ENCODE measurements around the gene CD37. TPM values are rescaled to one million over a fixed set of nuclear protein-coding genes. Genes with fewer than 3 reads are reported as not detected.

Gene CD37
- total RNA-seq, 1 donor from 2014 or later: 1,688 TPM

DNA sequence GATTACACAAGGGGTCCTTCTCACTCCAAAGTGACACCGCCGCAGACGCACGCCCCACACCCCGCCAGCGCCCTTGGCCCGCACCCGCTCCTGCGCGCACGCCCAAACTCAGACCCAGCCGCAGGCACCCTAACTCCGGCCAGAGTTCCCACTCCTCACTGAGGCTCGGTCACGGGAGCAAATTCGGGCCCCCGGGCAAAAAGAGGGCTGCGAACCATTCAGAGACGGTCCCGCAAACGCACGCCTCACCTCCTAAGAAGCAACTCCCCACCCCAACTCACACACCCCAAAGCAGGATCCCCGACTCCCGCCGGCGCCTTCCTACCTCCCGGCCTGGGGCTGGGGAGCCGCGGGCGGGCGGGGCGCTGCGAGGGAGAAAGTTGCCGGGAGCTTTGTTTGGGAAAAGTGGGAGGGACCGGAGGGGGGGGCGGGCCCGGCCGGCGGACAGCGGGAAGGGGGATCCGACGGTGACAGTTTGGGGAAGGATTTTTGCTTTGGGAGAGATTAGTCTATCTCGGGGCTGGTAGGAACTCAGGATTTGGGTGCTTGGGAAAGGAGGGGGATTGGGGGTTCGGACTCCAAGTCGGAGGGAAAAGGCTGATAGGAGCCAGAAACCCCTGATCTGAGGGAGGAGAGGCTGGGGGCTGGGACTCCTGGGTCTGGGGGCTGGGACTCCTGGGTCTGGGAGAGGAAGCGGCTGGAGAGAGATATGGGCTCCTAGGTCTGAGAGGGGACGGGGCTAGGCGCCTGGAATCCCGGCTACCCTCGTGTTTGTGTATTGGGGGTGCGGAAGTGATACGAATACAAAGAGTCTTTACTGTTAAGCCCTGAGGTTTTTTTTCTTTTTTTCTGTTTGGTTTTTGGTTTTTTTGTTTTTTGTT is 27.1 kb downstream of the CD37 start, which contains the start of gene TEAD2:
TEAD2 (minus strand) TSS at position 369 of the 881 bp plus-strand sequence. CDS start 2,341 bp downstream, outside the sequence.
- Mint-ChIP-seq H3K9me3 (no peaks in the 10 kb centered on the region), H3K27ac (peak within 1 kb of the TSS; percentile 87), H3K27me3 (no peaks in the 10 kb centered on the region), H3K4me1 (peaks cover 38% of the 10 kb centered on the region), H3K4me3 (no peak within 1 kb of the TSS), H3K36me3 (ENCODE audit: low read depth) (no peaks in the 10 kb centered on the region)
- DNase-seq: peak; percentile 51
- TF ChIP-seq, protein P1, sequence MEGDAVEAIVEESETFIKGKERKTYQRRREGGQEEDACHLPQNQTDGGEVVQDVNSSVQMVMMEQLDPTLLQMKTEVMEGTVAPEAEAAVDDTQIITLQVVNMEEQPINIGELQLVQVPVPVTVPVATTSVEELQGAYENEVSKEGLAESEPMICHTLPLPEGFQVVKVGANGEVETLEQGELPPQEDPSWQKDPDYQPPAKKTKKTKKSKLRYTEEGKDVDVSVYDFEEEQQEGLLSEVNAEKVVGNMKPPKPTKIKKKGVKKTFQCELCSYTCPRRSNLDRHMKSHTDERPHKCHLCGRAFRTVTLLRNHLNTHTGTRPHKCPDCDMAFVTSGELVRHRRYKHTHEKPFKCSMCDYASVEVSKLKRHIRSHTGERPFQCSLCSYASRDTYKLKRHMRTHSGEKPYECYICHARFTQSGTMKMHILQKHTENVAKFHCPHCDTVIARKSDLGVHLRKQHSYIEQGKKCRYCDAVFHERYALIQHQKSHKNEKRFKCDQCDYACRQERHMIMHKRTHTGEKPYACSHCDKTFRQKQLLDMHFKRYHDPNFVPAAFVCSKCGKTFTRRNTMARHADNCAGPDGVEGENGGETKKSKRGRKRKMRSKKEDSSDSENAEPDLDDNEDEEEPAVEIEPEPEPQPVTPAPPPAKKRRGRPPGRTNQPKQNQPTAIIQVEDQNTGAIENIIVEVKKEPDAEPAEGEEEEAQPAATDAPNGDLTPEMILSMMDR (IDR thresholded peaks at IDR 0.05): no peak
- intact Hi-C loops (cut with micrococcal nuclease): loop anchor here (2.0 kb wide), 1 partner anchor 61 kb away; no protein-coding TSS in a partner anchor
- ChIA-PET CTCF (no interaction called here), POLR2A (interaction anchor here (0.6 to 7.0 kb wide), 13 partner anchors 12 to 142 kb away, joined by 3 to 89 read pairs (median 4); partner anchors contain the start of genes CD37 and KASH5)
- ATAC-seq (ENCODE audit: low read depth): no peak

DNA sequence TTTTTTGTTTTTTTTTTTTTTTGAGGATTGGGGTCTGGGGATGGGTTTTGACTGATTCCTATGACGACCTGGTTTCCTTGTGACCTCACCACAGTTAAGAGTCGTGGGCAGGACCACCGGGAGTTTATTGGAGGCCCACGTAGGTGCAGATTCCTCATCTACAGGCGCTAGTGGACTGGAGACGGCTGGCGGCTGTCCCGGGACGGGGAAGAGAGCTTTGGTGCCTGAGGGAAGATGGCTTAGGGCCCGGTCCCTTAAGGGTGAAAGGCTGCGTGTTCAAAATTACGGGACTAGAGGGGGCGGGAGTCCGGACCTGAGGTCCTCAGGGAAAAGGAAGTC is 27.7 kb downstream of the CD37 start:
- intact Hi-C loops (cut with micrococcal nuclease): loop anchor here (1.0 to 2.0 kb wide), 5 partner anchors 23 to 62 kb away; partner anchors contain the start of gene CD37
- CTCF ChIA-PET: no interaction called here
- TF ChIP-seq, protein P1 (IDR thresholded peaks at IDR 0.05): no peak
- POLR2A ChIA-PET: interaction anchor here (0.6 to 7.0 kb wide), 10 partner anchors 12 to 142 kb away, joined by 3 to 73 read pairs (median 4); partner anchors contain the start of genes CD37 and KASH5
- Mint-ChIP-seq H3K27ac (no peak overlapping the region), H3K4me3 (no peak overlapping the region), H3K27me3 (no peaks in the 10 kb centered on the region), H3K36me3 (ENCODE audit: low read depth) (no peaks in the 10 kb centered on the region), H3K9me3 (no peaks in the 10 kb centered on the region), H3K4me1 (peaks cover 34% of the 10 kb centered on the region)
- DNase-seq: no peak
- ATAC-seq (ENCODE audit: low read depth): no peak

- H3K27ac Mint-ChIP-seq: no peak within 1 kb of the TSS
- peak; percentile 85 for ATAC-seq (ENCODE audit: low read depth)
These were observed 28.3 kb downstream of the CD37 start, which contains the start of gene DKKL1 for GRCh38 chr19:49363268-49364082. Gene DKKL1 (plus strand): TSS chr19:49363877. CDS start chr19:49363999, 122 bp downstream.

DNA sequence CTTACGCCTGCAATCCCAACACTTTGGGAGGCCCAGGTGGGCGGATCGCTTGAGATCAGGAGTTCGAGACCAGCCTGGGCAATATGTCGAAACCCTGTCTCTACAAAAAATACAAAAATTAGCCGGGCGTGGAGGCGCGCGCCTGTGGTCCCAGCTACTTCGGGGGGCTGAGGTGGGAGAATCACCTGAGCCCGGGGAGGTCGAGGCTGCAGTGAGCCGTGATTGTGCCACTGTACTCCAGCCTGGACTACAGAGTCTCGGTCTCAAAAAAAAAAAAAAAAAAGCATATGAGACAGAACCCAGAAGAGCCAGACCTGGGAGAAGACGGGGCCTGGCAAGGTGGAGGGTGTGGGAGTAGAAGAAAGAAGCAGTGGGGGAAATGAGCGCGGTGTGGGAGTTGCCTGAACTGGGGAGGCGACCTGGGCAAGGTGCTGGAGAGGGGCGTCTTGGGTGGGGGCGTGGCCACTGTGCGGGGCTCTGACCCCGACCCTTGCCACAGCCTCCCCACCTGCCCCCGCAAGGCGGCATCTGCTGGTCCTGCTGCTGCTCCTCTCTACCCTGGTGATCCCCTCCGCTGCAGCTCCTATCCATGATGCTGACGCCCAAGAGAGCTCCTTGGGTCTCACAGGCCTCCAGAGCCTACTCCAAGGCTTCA is 29.0 kb downstream of the CD37 start:
- POLR2A ChIA-PET: interaction anchor here (0.5 to 1.8 kb wide), 4 partner anchors 11 to 1042 kb away, joined by 4 to 20 read pairs (median 6); no protein-coding TSS in a partner anchor
- CTCF ChIA-PET: no interaction called here
- no peak for DNase-seq

More at GRCh38 chr19:49363268-49364082, 28.3 kb downstream of the CD37 start, which contains the start of gene DKKL1:
- ChIA-PET CTCF (no interaction called here), POLR2A (interaction anchor here (0.5 to 7.0 kb wide), 13 partner anchors 12 to 1041 kb away, joined by 3 to 73 read pairs (median 4); partner anchors contain the start of genes CD37 and KASH5)
- Mint-ChIP-seq H3K9me3 (no peaks in the 10 kb centered on the region), H3K27me3 (no peaks in the 10 kb centered on the region), H3K4me1 (peaks cover 31% of the 10 kb centered on the region), H3K4me3 (peak within 1 kb of the TSS; percentile 29), H3K36me3 (ENCODE audit: low read depth) (no peaks in the 10 kb centered on the region)
- TF ChIP-seq, protein P1 (IDR thresholded peaks at IDR 0.05): no peak
- peak; percentile 94 for DNase-seq
- intact Hi-C loops (cut with micrococcal nuclease): loop anchor here (1.0 to 2.0 kb wide), 5 partner anchors 23 to 63 kb away; partner anchors contain the start of gene CD37

More for the DNA sequence above, 29.0 kb downstream of the CD37 start:
- Mint-ChIP-seq H3K27me3 (no peaks in the 10 kb centered on the region), H3K9me3 (no peaks in the 10 kb centered on the region), H3K4me3 (peak overlapping the region; percentile 29), H3K36me3 (ENCODE audit: low read depth) (no peaks in the 10 kb centered on the region), H3K27ac (no peak overlapping the region), H3K4me1 (peaks cover 31% of the 10 kb centered on the region)
- TF ChIP-seq, protein P1 (IDR thresholded peaks at IDR 0.05): no peak
- intact Hi-C loops (cut with micrococcal nuclease): no loop called here
- ATAC-seq (ENCODE audit: low read depth): no peak

All from activated B cell treated with CpG ODN at 0.5 μM for 24 hours (primary cell).